Measurements from ENCODE around the gene ADGRF3. TPM values are rescaled to one million over a fixed set of nuclear protein-coding genes. Genes with fewer than 3 reads are reported as not detected.
"Not testable (repeated sequence)": the region's sequence is repeated elsewhere in the genome, so short reads cannot be mapped to it uniquely, and the experiment has no call there.

ADGRF3 gene
- total RNA-seq, 1 donor from 2014 or later = 0.10 TPM

GRCh38 chr2:26351375-26352090, 4.9 kb upstream of the ADGRF3 start:
- no peak for DNase-seq (ENCODE audit: low read depth)

GRCh38 chr2:26349690-26350089, 3.1 kb upstream of the ADGRF3 start:
- no peak for DNase-seq (ENCODE audit: low read depth)

GRCh38 chr2:26347286-26347865, 787 bp upstream of the ADGRF3 start:
- DNase-seq (ENCODE audit: low read depth) = peak; percentile 45

GRCh38 chr2:26345545-26346453, 790 bp downstream of the ADGRF3 start, which contains the start of gene SELENOI:
SELENOI (plus strand) TSS chr2:26346143; CDS start chr2:26346233, 90 bp downstream.
- peak; percentile 98 for DNase-seq (ENCODE audit: low read depth)

- no peak for DNase-seq (ENCODE audit: low read depth)
Observed at GRCh38 chr2:26345283-26345544, 1.4 kb downstream of the ADGRF3 start.

- peak; percentile 72 for DNase-seq (ENCODE audit: low read depth)
Observed at GRCh38 chr2:26344581-26345282, 1.9 kb downstream of the ADGRF3 start.

- DNase-seq (ENCODE audit: low read depth) = no peak
Observed at GRCh38 chr2:26340831-26341230, 5.8 kb downstream of the ADGRF3 start.

DNA sequence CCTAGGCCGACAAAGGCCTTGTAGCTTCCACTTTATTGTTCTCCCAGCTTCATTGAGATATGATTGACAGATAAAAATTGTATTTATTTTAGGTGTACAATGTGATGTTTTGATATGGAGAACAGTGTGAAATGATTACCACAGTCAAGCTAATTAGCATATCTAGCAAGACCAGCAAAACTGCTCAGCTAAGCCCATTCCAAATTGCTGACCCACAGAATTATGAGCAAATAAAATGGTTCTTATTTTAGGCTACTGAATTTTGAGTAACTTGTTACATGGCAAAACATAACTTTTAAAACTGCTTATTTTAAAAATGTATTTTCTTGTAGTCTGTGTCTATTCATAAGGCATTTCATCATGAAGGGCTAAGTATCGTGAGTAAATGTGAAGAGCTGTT, 9.3 kb downstream of the ADGRF3 start:
- no peak for DNase-seq (ENCODE audit: low read depth)

DNA sequence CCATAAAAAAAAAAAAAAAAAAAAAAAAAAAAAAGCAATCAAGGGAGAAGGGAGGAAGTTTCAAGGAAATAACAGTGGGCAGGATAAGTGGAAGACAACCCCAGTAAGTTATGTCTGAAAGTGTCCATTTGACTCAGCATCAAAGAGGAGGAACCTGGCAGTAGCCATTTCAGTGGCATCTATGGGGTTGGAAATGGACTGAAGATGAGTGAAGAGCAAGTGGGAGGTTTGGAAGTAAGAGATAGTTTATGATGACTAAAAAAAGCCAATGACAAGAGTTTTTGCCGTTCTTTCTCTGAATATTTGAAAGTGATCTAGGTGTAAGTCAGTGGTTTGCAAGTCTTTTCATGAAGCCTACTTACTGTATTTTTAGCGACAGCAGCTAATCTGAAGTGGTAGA, 9.9 kb downstream of the ADGRF3 start:
- DNase-seq (ENCODE audit: low read depth) = no peak

GRCh38 chr2:26335231-26335630, 11.4 kb downstream of the ADGRF3 start:
- DNase-seq (ENCODE audit: low read depth) = no peak

GRCh38 chr2:26333293-26333692, 13.3 kb downstream of the ADGRF3 start:
- peak; percentile 70 for DNase-seq (ENCODE audit: low read depth)

DNA sequence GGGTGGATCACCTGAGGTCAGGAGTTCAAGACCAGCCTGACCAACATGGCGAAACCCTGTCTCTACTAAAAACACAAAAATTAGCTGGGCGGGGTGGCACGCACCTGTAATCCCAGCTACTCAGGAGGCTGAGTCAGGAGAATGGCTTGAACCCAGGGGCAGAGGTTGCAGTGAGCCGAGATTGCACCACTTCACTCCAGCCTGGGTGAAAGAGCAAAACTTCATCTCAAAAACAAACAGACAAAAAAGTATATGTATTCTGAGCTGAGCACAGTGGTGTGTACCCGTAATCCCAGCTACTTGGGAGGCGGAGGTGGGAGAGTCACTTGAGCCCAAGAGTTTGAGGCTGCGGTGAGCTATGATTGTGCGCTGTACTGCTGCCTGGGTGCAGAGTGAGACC, 15.3 kb downstream of the ADGRF3 start:
- not testable (repeated sequence) for DNase-seq (ENCODE audit: low read depth)

DNA sequence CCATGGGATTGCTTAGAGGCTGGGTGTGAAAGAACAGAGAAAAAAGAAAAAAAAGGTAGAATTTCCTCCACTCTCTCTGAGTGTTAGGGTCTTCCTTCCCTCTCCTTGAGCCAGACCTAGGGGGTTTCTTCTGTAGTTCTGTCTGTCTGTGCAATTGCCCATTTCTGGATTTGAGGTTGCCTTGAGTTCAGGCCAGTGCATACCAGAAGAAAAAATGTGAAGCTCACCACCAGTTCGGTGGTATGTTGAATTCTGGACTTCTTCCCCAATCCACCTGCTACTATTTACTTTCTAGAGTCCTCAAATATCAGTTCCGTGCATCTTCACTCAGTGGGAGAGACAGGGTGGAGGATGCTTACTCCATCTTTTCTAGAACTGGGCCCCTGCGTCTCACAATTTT, 16.0 kb downstream of the ADGRF3 start:
- DNase-seq (ENCODE audit: low read depth) = no peak

DNA sequence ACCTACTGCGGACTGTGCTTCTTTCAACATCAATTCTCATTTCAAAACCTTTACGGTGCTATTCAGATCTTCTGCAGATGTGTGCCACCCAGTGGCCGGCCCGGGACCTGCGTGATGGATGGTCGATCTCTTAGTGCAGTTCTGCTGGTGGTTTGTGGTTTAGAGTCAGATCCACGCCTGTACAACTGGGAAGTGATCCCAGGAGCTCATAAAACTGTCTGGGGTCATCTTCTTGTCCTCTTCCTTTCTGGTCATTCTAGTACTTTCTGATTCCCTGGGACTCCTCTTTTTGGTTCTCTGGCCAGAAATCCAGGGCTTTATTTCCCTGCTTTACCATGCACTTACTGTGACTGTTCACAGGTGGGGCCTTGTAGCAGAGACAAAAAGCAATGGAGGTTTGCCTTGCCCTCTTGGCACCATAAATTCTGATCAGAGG, 16.5 kb downstream of the ADGRF3 start:
- DNase-seq (ENCODE audit: low read depth) = peak; percentile 78

GRCh38 chr2:26329083-26329482, 17.5 kb downstream of the ADGRF3 start:
- DNase-seq (ENCODE audit: low read depth) = not testable (repeated sequence)

DNA sequence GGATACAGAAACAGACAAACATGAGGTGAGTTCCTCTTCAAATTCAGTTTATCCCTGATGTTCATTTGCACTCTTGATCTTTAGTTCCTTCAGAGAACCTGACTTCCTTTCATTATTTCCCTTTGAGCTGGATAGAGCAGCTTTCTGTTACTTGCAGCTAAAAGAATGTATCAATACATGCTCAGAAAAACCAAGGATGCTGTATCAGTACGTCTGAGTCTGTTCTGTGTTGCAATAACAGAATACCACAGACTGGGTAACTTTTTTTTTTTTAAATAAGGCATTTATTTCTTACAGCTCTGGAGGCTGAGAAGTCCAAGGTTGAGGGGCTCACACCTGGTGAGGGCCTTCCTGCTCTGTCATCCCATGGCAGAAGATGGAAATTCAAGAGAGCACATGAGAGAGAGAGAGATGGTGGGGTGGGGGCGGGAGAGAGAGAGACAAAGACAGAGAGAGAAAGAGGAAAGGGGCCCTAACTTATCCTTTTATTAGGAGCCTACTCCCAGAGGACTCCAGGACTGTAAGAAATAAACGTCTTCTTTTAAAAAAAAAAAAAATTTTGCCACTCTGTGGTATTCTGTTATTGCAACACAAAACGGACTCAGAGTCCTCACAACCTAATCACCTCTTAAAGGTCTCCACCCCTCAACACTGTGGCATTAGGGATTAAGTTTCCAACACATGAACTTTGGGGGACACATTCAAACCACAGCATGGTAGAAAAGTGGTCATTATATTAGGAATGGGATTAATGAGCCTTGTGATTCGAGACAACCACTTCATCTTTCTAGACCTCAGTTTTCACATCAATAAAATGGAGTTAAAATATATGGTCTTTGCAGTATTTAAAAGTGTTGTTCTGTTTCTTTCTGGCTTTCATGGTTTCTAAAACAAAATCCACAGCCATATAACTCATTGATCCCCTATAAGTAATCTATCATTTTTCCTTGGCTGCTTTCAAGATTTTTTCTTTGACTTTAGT, 19.0 kb downstream of the ADGRF3 start:
- peak; percentile 51 for DNase-seq (ENCODE audit: low read depth)

GRCh38 chr2:26326514-26326913, 20.1 kb downstream of the ADGRF3 start:
- peak; percentile 43 for DNase-seq (ENCODE audit: low read depth)

GRCh38 chr2:26325851-26326250, 20.7 kb downstream of the ADGRF3 start:
- DNase-seq (ENCODE audit: low read depth) = peak; percentile 78

GRCh38 chr2:26324903-26325302, 21.7 kb downstream of the ADGRF3 start:
- DNase-seq (ENCODE audit: low read depth) = no peak

GRCh38 chr2:26324479-26324878, 22.1 kb downstream of the ADGRF3 start:
- not testable (repeated sequence) for DNase-seq (ENCODE audit: low read depth)

- DNase-seq (ENCODE audit: low read depth) = no peak
Observed at GRCh38 chr2:26318950-26319349, 27.6 kb downstream of the ADGRF3 start.
